Measurements from ENCODE around the gene RMDN3.

DNA sequence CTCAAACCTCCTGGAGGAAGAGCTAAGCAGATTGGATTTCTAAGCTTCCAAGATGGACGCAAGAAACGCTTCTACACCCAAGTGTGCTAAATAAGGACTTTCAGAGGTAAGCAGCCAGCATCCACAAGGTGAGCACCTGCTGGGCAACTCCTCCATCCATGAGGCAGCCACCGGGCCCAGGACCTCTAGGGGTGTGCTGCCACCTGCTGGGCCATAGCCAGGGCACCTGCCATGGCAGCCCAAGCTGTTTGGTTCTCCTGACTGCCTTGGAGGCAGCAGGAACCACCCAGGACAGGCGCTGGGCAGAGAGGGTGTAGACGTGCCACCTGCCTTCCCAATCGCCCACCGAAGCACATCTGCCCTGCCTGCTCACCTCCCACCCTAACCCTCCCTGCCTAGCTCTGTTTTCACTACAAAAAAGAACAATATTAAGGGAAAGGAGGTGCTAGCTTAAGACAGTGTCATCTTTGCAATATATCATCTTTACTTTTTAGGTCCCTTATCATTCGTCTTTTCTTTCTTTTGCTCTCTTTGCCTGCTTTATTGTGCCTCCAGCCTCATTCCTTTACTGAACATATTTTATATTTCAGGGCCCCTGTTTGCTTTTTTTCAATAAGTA, 27.7 kb upstream of the RMDN3 start:
- TF ChIP-seq ZNF274 (IDR thresholded peaks at IDR 0.05; ENCODE audit: low read depth, low read length), result no peak
- TF ChIP-seq SUZ12 (IDR thresholded peaks at IDR 0.05; ENCODE audit: extremely low read depth, insufficient read depth, insufficient read length), result no peak
- no peak for TF ChIP-seq YY1 (IDR thresholded peaks at IDR 0.05; ENCODE audit: insufficient read depth, insufficient read length)
